Breast epithelium (tissue), 4 donors: ENCODE data around the gene FBXL7. TPM values are rescaled to one million over a fixed set of nuclear protein-coding genes. Genes with fewer than 3 reads are reported as not detected.

ENCODE experiments used
- DNase-seq, 2 donors: peaks; one replicate each; pipeline ENCODE4 v3.0.0-alpha.2; 2019; ENCODE audit warnings: low spot score in 2 of 2
- H3K27ac ChIP-seq, 2 donors: fragments of 200-600 bp; sonication (generic) in 1 of 2; one replicate each; pipeline ENCODE4 v1.5.1; 2016 to 2019; ENCODE audit warnings: mild to moderate bottlenecking in 1 of 2
- H3K27me3 ChIP-seq, 2 donors: fragments of 200-600 bp; sonication (generic) in 1 of 2; one replicate each; pipeline versions ENCODE4 v1.5.1 to v1.6.0; 2017 to 2019; ENCODE audit warnings: control low read depth in 1 of 2, mild to moderate bottlenecking in 1 of 2
- H3K36me3 ChIP-seq: fragments of 200-600 bp; one replicate; pipeline ENCODE4 v1.5.1; 2019
- H3K4me1 ChIP-seq, 2 donors: fragments of 200-600 bp; sonication (generic); one replicate each; pipeline ENCODE4 v1.5.1; 2016 to 2019; ENCODE audit warnings: control low read depth in 1 of 2
- H3K4me3 ChIP-seq, 3 donors: fragments of 200-600 bp; sonication (generic); 1 replicate in 2 of 3; 2 replicates in 1 of 3; pipeline ENCODE4 v1.5.1; 2016 to 2019; ENCODE audit warnings: mild to moderate bottlenecking in 3 of 3, moderate library complexity in 2 of 3
- H3K9me3 ChIP-seq, 2 donors: fragments of 200-600 bp; sonication (generic) in 1 of 2; one replicate each; pipeline ENCODE4 v1.5.1; 2016 to 2019; ENCODE audit warnings: control low read depth in 1 of 2
- CTCF ChIP-seq, 3 donors: fragments of 450-650 bp; IDR thresholded peaks; one replicate each; pipeline ENCODE4 v1.5.1; 2016 to 2017; ENCODE audit warnings: antibody characterized with exemption in 3 of 3, mild to moderate bottlenecking in 3 of 3, moderate library complexity in 3 of 3
- POLR2A ChIP-seq: fragments of 450-650 bp; IDR thresholded peaks from one replicate; pipeline ENCODE4 v1.6.1; 2016; ENCODE audit warnings: antibody characterized with exemption, mild to moderate bottlenecking, moderate library complexity
- POLR2AphosphoS5 ChIP-seq, 3 donors: sonication (generic); formaldehyde crosslinking; IDR thresholded peaks; one replicate each; pipeline ENCODE4 v1.6.1; 2017; ENCODE audit warnings: antibody characterized with exemption in 3 of 3
- intact Hi-C: fragments of 100-400 bp; cut with DNase I; formaldehyde crosslinking; loops from one replicate; pipeline ENCODE4 v1.15.1; 2023; ENCODE audit warnings: low total_unique reads
- total RNA-seq, 3 donors: library from RNA; depleted of rRNA; stranded (reverse); fragments of >200 nt; gene quantifications; one replicate each; pipeline ENCODE4 v1.1.0, GENCODE V29; 2016

The FBXL7 gene
- total RNA-seq, 3 donors from 2014 or later: 6.9 to 17.3 (median 10.8) TPM

GRCh38 chr5:15693382-15693728 is 193.4 kb downstream of the FBXL7 start:
- no peaks in the 10 kb centered on the region for H3K27me3 ChIP-seq
- no peak overlapping the region for H3K4me3 ChIP-seq
- intact Hi-C loops: no loop called here
- H3K9me3 ChIP-seq: no peaks in the 10 kb centered on the region
- no peak for TF ChIP-seq CTCF (IDR thresholded peaks at IDR 0.05)
- TF ChIP-seq POLR2AphosphoS5 (IDR thresholded peaks at IDR 0.05): no peak
- peak overlapping the region in 1 of 2 donors; percentile 85 for H3K27ac ChIP-seq
- H3K4me1 ChIP-seq: peaks cover 0 to 4% of the 10 kb centered on the region in 2 donors
- no peaks in the 10 kb centered on the region for H3K36me3 ChIP-seq
- DNase-seq: no peak

GRCh38 chr5:15693933-15694332 is 194.0 kb downstream of the FBXL7 start:
- Histone ChIP-seq H3K36me3 (no peaks in the 10 kb centered on the region), H3K4me3 (no peak overlapping the region), H3K9me3 (no peaks in the 10 kb centered on the region), H3K27me3 (no peaks in the 10 kb centered on the region), H3K27ac (peak overlapping the region in 1 of 2 donors; percentile 85), H3K4me1 (peaks cover 0 to 4% of the 10 kb centered on the region in 2 donors)
- TF ChIP-seq CTCF (IDR thresholded peaks at IDR 0.05) (no peak), POLR2A (no peak), POLR2AphosphoS5 (IDR thresholded peaks at IDR 0.05) (no peak)
- intact Hi-C loops: no loop called here
- no peak for DNase-seq

GRCh38 chr5:15694696-15695214 is 194.8 kb downstream of the FBXL7 start:
- Histone ChIP-seq H3K9me3 (no peaks in the 10 kb centered on the region), H3K27ac (peak overlapping the region in 1 of 2 donors; percentile 85), H3K4me3 (no peak overlapping the region), H3K4me1 (peaks cover 0 to 4% of the 10 kb centered on the region in 2 donors), H3K27me3 (no peaks in the 10 kb centered on the region), H3K36me3 (no peaks in the 10 kb centered on the region)
- TF ChIP-seq POLR2A: no peak
- TF ChIP-seq POLR2AphosphoS5 (IDR thresholded peaks at IDR 0.05): no peak
- TF ChIP-seq CTCF (IDR thresholded peaks at IDR 0.05): no peak
- intact Hi-C loops: no loop called here
- no peak for DNase-seq

GRCh38 chr5:15695215-15695731 is 195.3 kb downstream of the FBXL7 start:
- TF ChIP-seq POLR2A (no peak), CTCF (IDR thresholded peaks at IDR 0.05) (no peak), POLR2AphosphoS5 (IDR thresholded peaks at IDR 0.05) (no peak)
- intact Hi-C loops: no loop called here
- H3K36me3 ChIP-seq: no peaks in the 10 kb centered on the region
- H3K9me3 ChIP-seq: no peaks in the 10 kb centered on the region
- no peak for DNase-seq
- H3K27ac ChIP-seq: peak overlapping the region in 1 of 2 donors; percentile 85
- no peak overlapping the region for H3K4me3 ChIP-seq
- H3K4me1 ChIP-seq: peaks cover 0 to 4% of the 10 kb centered on the region in 2 donors
- no peaks in the 10 kb centered on the region for H3K27me3 ChIP-seq

DNA sequence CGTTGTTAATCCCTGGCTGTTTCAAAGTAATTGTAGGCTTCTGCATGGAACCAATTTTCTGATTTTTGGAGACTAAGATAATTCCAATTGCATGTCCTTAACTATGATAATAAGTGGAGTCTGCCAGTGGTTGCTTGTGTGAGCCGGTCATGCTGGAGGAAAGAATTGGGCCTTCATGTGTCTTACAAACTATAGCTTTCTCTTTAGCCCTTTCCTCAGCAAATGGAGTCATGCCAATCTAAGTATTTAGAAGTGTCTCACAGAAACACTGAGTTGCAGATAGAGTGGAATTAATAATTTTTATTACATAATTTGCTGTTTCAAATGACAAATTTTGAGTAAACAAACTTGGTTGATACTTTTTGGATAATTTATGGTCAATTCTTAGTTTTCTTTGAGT is 200.4 kb downstream of the FBXL7 start:
- Histone ChIP-seq H3K9me3 (no peaks in the 10 kb centered on the region), H3K27ac (no peak overlapping the region), H3K4me1 (no peaks in the 10 kb centered on the region), H3K4me3 (no peak overlapping the region), H3K27me3 (no peaks in the 10 kb centered on the region), H3K36me3 (no peaks in the 10 kb centered on the region)
- DNase-seq: no peak
- no peak for TF ChIP-seq POLR2A
- no peak for TF ChIP-seq CTCF (IDR thresholded peaks at IDR 0.05)
- no peak for TF ChIP-seq POLR2AphosphoS5 (IDR thresholded peaks at IDR 0.05)
- intact Hi-C loops: no loop called here
